Glomerular visceral epithelial cell (primary cell): ENCODE measurements around the gene ELN.

ENCODE experiments used
- DNase-seq: peaks from one replicate; pipeline ENCODE4 v3.0.0-alpha.2; 2016; ENCODE audit errors: extremely low spot score

Gene ELN

GRCh38 chr7:74023786-74024185, 4.2 kb upstream of the ELN start:
- DNase-seq: no peak

GRCh38 chr7:74025146-74025545, 2.8 kb upstream of the ELN start:
- peak; percentile 32 for DNase-seq

GRCh38 chr7:74025730-74026129, 2.2 kb upstream of the ELN start:
- DNase-seq: no peak

- no peak for DNase-seq
These were observed 1.5 kb upstream of the ELN start for GRCh38 chr7:74026406-74026902.

GRCh38 chr7:74026903-74027682, 880 bp upstream of the ELN start:
- DNase-seq: peak; percentile 51

GRCh38 chr7:74028321-74028838, 407 bp downstream of the ELN start:
- DNase-seq: no peak

GRCh38 chr7:74029089-74029785, 1.3 kb downstream of the ELN start:
- no peak for DNase-seq

GRCh38 chr7:74029991-74030415, 2.0 kb downstream of the ELN start:
- no peak for DNase-seq

- DNase-seq: no peak
These were observed 2.9 kb downstream of the ELN start for GRCh38 chr7:74030861-74031260.

GRCh38 chr7:74031403-74032190, 3.6 kb downstream of the ELN start:
- DNase-seq: no peak

- peak; percentile 13 for DNase-seq
These were observed 4.2 kb downstream of the ELN start for GRCh38 chr7:74032191-74032490.

GRCh38 chr7:74032624-74033371, 4.8 kb downstream of the ELN start:
- no peak for DNase-seq

- DNase-seq: no peak
These were observed 5.7 kb downstream of the ELN start for GRCh38 chr7:74033372-74034311.

GRCh38 chr7:74037609-74038008, 9.6 kb downstream of the ELN start:
- no peak for DNase-seq

GRCh38 chr7:74038194-74038961, 10.4 kb downstream of the ELN start:
- no peak for DNase-seq

- no peak for DNase-seq
These were observed 11.4 kb downstream of the ELN start for GRCh38 chr7:74039337-74039736.

- no peak for DNase-seq
These were observed 12.3 kb downstream of the ELN start for GRCh38 chr7:74040101-74040790.

GRCh38 chr7:74040791-74041520, 13.0 kb downstream of the ELN start:
- no peak for DNase-seq
